ENCODE data around the gene KLHDC3.
"Not testable (repeated sequence)": the region's sequence is repeated elsewhere in the genome, so short reads cannot be mapped to it uniquely, and the experiment has no call there.

The KLHDC3 gene

DNA sequence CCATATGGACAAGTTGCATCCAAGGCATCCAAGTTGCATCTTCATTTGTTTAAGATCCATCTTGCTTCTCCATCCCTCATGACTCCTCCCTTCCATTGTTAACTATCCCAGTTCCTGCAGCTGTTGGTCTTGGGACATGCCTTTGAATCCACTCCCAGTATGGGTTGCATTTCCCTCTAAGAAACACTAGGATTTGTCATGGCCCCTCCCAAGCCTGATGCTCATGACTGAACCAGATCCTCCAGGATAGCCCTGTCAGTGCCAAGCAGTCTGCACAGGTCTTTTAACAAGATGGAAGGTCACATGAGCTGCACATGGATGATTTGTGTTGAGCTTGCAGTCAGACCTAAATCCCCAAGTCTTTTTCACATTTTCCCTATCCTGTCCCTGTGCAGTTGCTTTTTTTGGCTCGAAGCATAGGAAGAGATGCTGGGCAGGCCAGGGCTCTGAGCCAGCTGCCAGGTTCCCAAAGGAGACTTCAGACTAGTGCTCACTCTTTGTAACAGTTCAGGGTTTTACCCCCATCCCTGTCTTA, 25.5 kb upstream of the KLHDC3 start:
- DNase-seq (ENCODE audit: low read depth), result peak; percentile 52

DNA sequence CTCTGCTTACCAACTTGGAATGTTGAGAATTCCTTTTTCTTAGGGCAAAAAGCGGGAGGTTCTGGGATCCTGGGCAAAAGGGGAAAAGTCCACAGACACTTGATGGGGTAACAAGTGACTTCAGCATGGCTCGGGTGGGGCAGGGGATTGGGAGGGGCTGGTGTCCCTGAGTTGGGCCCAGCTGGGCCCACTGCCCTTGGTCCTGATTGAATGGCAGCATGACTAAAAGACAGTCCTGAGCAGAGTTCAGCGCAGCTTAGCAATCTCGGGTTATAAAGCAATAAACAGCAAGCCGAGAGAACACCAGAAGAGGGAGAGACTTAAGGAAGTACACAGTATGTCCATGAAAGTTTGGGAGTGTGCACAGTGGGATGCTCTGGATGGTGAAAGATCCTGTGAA, 24.1 kb upstream of the KLHDC3 start:
- no peak for DNase-seq (ENCODE audit: low read depth)

DNA sequence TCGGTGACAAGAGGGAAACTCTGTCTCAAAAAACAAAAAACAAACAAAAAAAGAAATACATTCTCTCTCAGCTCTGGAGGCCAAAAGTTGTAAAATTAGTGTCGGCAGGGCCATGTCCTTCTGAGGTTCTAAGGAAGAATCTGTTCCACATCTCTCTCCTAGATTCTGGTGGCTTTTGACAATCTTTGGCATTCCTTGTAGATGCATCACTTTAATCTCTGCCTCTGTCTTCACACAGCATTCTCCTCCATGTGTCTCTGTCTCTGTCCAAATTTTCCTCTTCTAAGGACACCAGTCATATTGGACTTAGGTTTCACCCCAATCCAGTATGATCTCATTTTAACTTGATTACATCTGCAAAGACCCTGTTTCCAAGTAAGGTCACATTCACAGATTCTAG, 20.6 kb upstream of the KLHDC3 start:
- DNase-seq (ENCODE audit: low read depth), result no peak

GRCh38 chr6:42996513-42996912, 17.5 kb upstream of the KLHDC3 start:
- DNase-seq (ENCODE audit: low read depth), result no peak

DNA sequence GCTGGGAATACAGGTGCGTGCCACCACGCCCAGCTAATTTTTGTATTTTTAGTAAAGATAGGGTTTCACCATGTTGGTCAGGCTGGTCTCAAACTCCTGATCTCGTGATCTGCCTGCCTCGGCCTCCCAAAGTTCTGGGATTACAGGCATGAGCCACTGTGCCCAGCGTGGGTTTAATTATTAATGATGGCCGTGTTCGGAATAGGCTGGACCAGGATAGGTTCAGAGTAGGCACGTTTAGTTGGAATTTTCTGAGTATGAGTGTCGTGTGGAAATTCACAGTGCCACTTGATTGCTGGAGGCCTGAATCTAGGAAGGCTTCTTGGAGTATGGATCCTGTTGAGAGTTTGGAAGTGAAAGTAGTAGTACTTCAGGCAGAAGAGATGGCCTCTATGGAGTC, 15.8 kb upstream of the KLHDC3 start:
- not testable (repeated sequence) for DNase-seq (ENCODE audit: low read depth)

DNA sequence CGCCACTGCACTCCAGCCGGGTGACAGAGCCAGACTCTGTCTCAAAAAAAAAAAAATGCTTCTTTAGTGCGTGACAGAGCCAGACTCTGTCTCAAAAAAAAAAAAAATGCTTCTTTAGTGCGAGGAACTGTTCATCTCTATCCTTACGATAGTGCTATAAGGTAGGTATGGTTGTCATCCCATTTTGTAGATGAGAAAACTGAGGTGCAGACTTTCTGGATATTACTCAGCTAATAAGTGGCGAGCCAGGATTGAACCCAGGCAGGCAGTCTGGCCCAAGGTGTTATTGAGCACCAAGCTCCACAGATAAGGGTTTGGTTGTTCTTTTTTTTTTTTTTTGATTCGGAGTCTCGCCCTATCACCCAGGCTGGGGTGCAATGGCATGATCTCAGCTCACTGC, 12.2 kb upstream of the KLHDC3 start:
- DNase-seq (ENCODE audit: low read depth), result no peak

DNA sequence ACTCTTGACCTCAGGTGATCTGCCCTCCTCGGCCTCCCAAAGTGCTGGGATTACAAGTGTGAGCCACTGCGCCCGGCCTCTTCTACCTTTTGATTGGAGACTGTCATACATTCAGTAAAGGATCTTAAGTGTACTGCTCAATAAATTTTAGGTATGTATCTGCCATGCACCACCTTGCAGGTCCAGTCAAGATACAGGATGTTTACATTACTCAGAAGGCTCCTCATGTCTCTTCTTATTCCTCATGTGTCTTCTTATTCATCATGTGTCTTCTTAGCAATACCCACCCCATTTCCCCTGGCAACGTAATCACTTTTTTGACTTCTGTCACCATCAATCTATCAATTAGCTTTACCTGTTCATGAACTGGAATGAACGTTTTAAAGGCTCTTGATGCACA, 8.2 kb upstream of the KLHDC3 start:
- no peak for DNase-seq (ENCODE audit: low read depth)

- DNase-seq (ENCODE audit: low read depth), result no peak
Observed at GRCh38 chr6:43006251-43006650, 7.8 kb upstream of the KLHDC3 start.

GRCh38 chr6:43007126-43007525, 6.9 kb upstream of the KLHDC3 start:
- no peak for DNase-seq (ENCODE audit: low read depth)

GRCh38 chr6:43009124-43009523, 4.9 kb upstream of the KLHDC3 start:
- no peak for DNase-seq (ENCODE audit: low read depth)

DNA sequence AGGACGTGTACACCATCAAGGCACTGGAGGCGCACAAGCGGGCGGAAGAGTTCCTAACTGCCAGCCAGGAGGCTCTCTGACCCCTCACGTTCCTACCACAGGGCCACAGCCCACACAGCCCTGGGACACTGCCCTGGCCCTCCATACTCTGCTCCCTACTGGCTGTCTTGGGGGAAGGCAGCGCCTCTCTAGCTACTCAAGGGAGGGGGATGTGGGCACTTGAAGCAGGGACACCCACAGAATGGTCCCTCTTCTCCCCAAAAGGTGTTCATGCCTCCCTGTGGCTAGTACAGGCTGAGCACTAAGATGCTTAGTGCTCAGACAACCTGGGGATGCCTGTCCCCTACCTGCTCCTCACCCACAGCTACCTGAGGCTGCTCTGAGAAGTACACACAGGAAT, 2.8 kb upstream of the KLHDC3 start:
- no peak for DNase-seq (ENCODE audit: low read depth)

DNA sequence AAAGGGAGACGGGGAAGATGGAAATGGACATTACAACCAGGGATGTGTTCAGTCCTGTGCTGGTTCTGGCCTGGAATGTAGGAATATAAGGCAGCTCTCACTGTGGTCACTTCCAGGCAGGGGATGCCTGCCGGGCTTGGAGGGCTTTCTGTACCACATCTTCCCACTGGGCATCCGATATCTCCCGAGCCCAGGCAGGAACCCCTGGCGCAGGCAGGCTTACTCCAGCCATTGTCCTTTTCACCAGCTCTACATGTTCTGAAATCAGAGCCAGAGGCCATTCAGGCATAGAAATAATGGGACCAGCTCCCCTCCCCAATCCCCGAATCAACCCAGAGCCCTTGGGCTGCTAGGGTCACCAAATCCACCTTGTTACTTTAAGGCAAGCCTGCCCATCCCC, 1.7 kb upstream of the KLHDC3 start:
- no peak for DNase-seq (ENCODE audit: low read depth)

- DNase-seq (ENCODE audit: low read depth), result peak; percentile 14
Observed at GRCh38 chr6:43013097-43013842, 779 bp upstream of the KLHDC3 start.

DNA sequence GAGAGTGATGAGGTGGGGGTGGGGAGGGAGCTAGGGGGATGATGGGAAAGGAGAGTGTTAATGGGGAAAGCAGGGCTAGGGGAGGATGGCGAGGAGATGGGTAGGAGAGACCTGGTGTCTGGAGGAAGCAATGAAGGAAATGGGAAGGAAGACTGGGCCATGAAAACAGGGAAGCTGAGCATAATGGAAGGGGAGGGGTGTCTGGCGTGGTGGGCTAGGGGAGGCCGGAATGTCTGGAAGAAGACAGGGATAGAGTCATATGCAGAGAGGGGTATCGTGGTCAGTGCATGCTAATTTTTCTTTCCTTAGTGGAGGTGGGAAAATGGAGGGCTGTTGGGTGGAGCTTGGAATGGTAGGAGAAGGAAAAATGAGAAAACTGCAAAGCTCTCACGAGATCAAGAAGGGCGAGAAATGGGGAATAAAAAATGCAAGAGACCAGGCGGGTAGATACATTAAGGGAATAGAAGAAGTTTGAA, 423 bp downstream of the KLHDC3 start:
- peak; percentile 32 for DNase-seq (ENCODE audit: low read depth)

DNA sequence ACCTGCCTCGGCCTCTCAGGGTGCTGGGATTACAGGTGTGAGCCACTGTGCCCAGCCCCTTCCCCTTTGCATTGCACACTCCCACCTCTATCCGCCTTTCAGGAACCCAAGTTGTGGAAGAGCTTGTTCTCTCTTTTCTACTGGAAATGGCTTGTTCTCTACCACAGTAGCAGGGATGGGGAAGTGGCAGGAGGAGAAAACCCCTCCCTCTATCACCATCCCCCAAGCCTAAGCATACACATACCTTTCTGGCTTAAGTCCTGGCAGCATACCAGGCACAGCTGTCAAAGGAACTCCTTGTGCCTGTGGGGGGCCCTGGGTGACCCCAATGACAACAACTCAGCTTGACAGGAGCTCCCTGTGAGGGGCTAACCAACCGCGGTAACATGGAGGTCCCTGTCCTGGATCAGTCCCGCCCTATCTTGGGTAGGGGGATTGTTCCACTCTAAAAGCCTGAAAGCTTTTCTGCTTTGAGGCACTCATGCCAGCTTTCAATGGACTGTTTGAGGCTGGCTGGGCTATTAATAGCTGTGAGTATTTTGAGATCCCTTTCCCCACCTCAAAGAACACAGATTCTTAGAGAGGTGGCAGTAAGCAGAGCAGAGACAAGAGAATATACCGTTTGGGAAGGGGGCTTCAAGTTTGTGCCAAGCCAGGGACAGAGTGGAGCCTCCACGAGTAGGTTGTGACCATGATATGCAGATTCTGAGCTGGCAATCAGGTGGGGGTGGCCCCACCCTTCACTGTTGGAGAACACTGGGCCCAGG, 2.3 kb downstream of the KLHDC3 start:
- DNase-seq (ENCODE audit: low read depth), result no peak

DNA sequence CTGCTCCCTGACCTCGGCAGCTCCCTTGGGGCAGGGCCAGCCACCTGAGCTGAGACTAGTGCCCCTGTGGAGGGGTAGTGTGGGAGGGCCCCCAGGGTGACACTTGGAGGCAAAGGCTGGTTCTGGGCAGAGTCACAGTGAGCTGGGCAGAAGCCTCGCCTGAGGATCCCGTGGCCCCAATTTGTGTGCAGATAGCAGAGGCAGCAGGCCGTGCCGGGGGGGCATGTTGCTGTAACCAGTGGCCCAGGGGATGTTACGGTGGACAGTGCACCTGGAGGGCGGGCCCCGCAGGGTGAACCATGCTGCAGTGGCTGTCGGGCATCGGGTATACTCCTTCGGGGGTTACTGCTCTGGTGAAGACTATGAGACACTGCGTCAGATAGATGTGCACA, 2.9 kb downstream of the KLHDC3 start:
- DNase-seq (ENCODE audit: low read depth), result no peak

DNA sequence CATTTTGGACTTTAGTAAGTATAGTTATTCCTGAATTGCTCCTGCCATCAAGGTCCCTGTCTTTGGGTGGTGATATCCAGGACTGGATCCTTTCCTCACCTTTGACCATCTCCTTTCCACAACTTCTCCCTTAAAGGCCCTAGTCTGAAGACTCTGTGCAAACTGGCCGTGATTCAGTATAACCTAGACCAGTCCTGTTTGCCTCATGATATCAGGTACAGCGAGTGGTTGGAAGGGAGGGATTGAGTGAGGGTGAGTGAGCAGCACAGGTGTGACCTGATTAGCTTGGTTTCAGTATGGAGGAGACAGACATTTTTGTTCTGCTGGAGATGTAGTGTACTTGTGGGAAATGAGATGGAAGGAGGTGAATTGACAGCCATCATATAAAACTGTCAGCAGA, 5.1 kb downstream of the KLHDC3 start:
- no peak for DNase-seq (ENCODE audit: low read depth)

DNA sequence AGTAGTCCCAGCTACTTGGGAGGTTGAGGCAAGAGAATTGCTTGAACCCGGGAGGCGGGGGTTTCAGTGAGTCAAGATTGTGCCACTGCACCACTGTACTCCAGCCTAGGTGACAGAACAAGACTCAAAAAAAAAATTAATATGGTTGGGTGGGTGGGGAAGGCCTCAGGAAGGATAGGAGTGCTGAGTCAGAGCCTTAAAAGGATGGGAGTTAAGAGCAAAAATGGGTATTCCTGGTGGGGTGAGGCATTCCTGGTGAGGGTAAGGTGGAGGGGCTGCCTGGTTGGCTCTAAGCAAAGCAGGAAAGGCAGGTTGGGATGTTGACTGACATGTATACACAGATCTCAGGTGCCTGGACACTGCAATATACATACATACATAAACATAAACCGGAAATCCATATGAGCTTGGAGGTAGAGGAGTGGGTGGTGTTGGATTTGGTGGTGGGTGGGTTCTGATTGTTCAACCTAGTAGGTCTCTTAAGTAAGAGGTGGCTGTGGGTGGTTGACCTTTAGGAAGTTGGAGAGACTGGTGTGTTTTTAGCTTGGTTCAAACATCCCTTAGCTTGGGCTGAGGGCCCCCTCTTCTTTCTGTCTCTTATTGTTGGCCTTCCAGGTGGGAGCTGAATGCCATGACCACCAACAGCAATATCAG, 6.1 kb downstream of the KLHDC3 start:
- no peak for DNase-seq (ENCODE audit: low read depth)

DNA sequence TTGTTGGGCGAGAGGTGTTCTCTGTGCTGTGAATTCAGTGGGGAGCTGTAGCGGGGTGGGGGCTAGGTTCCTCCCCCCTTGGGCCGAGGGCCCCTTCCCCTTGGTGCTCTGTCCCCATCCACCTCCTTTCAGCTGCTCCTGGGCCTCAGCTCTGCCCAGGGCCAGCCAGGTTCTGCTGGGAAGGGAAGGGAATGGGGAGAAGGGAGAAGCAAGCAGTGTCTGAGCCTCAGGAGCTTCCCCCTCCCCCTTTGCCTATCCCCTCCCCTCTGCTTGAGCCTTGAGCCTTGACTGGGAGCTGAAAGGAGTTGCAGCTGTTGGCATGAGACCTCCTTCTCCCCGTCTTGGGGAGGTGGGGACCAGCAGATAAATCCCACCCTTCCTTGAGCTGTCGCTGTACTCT, 6.8 kb downstream of the KLHDC3 start:
- DNase-seq (ENCODE audit: low read depth), result no peak

DNA sequence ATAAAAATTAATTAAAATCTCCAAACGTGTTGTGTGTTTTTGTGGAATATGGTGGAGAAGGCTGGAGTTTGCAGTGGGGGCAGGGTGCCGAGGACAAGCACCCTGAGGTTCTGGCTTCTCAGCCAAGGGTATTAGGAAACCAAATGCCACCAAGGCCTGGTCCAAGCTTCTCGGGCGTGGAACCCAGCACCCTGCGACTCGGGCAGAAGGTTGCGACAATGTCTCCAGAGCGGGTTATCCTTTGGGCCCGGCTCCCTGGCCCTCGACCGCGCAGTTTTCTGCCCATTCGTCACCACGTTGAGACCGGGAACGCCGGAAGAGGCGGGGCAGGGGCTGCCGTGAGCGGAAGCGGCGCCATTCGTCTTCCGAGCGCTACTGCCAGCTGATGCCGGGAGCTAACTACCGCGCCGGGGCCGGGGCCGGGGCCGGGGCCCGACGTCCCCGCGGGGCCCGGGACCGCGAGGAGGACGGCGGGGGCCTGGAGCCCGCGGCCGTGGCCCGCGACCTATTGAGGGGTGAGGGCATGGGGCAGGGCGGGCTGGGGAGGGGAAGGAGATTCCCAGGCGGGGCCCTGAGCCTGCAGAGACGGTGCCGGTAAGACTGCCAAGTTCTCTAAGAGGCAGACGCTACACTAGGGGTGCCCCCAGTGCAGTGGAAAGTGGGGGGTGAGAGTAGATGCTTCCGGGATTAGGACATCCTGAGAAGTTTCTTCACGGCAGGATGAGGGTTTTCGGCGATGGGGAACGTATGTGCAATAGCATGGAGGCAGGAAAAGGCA, 7.4 kb downstream of the KLHDC3 start, which contains the start of gene RRP36:
Gene RRP36, plus strand, starts transcription at position 354 of the 778 bp plus-strand sequence. Its CDS starts 32 bp downstream, at position 386.
- DNase-seq (ENCODE audit: low read depth), result peak; percentile 74

DNA sequence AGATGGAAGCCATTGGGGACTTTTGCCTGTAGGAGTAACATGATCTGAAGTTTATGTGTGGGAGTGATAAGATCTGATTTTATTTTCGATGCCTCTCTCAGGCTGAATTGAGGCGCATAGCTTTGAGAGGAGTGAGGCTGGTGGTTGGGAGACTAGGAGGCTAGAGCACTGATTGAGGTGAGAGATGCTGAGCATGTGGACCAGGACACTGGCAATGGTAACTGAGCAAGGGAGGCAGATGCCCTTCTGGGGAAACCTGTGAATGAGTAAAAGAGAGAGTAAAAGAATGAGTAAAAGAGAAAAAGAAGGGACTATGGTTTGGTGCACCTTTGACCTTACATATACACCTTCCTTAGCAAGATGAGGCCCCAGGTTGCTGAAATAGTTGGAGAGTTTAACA, 10.4 kb downstream of the KLHDC3 start:
- no peak for DNase-seq (ENCODE audit: low read depth)

GRCh38 chr6:43026365-43026764, 12.3 kb downstream of the KLHDC3 start:
- DNase-seq (ENCODE audit: low read depth), result no peak
